Neural cell (in vitro differentiated cells): ENCODE measurements around the gene RBM20.

Experiments used
- CTCF ChIP-seq: fragments of 450-650 bp; IDR thresholded peaks from 2 replicates; pipeline ENCODE4 v1.5.1; 2014; ENCODE audit warnings: antibody characterized with exemption, mild to moderate bottlenecking, moderate library complexity; ENCODE audit not compliant: poor library complexity, severe bottlenecking
- TAF1 ChIP-seq: IDR thresholded peaks from 2 replicates; pipeline ENCODE4 v1.6.1; 2012; ENCODE audit warnings: low read depth

GRCh38 chr10:110656612-110657011, 12.5 kb downstream of the RBM20 start:
- TF ChIP-seq TAF1 (no peak), CTCF (no peak)
